Activated gamma-delta T cell treated with Interleukin-2 at 50 U/mL for 16 hours (primary cell): ENCODE data around the gene EFNA4.

Experiments
- DNase-seq: peaks from one replicate; pipeline ENCODE4 v3.0.0-alpha.2; 2020

The EFNA4 gene

DNA sequence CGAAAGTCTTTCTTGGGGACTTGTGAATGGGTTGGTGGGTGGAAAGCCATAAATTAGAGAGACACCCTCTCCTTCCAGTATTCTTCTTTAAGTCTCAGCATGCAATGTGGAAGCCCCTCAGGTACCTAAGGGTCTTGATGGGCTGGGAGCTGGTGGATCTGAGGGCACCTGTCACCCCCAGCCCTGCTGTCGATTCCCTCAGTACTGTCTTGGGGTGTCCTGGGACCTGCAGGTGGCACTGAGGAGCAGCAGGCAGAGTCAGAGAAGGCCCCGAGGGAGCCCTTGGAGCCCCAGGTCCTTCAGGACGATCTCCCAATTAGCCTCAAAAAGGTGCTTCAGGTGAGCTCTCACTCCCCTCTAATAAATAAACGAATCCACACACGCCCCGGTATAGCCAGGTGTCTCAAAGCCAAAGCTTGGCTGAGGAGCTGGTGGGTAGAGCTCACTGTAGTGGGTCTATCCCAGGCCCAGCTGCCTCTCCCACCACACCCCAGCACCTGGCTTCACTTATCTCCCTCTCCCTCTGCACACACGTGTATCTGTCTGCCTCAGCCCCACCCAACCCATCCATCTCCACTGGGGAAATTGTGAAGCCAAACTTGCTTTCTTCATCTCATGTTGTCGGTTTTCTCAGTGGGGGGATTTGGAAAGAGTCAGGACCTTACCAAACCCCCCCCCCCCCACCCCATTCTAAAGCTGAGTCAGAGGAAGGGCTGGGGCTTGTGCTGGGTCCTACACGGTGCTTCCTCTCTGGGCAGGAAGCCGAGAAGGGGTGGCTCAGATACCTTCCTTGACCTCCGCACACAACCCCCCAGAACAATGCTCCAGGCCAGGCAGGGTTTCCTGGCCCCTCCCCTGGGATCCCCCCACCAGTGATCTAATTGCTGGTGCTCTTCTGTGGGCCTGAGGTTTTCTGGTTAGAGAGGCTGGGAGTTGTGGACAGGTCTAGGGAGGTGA is 10.8 kb upstream of the EFNA4 start:
- no peak for DNase-seq

DNA sequence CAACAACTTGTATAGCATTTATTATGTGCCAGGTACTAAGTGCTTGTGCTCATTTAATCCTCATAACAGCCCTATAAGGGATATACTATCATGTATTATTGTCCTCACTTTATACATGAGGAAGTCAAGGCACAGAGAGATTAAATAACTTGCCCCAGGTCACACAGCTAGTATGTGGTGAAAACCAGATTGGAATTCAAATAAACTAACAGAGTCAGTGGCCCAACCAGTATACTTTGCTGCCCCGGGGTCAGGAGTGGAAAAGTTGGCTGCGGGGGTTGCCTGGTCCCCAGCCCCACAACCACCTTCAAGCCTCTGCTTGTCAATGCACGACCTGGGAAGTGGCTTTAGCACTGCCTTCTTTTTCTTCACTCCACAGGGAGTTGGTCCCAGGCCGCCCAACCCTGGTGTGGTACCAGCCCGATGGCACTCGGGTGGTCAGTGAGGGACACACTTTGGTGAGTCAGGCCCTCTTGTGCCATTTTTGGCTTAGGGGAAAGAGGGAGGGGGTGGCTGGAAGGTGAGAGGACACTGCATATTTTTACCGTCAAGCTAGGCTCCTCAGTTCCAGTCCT is 9.9 kb upstream of the EFNA4 start:
- no peak for DNase-seq

DNA sequence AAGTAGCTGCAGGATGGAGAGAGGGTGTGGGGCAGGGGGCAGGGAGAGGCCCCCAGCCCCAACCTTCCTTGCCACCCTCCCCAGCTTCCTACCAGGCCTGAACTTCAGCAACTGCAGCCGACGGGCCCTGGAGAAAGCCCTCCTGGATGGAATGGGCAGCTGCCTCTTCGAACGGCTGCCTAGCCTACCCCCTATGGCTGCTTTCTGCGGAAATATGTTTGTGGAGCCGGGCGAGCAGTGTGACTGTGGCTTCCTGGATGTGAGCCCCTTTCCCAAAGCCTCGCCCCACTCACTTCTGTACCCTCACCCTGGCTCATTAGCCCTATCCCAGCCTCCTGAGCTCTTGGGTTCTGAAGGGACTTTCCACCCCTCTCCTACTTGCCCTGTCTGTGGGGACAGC is 6.4 kb upstream of the EFNA4 start:
- no peak for DNase-seq

DNA sequence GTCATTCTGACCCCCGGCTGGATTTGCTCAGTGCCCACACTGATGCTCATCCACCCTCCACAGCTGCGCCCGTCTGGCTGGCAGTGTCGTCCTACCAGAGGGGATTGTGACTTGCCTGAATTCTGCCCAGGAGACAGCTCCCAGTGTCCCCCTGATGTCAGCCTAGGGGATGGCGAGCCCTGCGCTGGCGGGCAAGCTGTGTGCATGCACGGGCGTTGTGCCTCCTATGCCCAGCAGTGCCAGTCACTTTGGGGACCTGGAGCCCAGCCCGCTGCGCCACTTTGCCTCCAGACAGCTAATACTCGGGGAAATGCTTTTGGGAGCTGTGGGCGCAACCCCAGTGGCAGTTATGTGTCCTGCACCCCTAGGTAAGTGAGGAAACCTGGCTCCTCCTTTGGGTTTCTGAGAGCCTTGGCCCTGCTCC is 5.7 kb upstream of the EFNA4 start:
- DNase-seq = no peak

DNA sequence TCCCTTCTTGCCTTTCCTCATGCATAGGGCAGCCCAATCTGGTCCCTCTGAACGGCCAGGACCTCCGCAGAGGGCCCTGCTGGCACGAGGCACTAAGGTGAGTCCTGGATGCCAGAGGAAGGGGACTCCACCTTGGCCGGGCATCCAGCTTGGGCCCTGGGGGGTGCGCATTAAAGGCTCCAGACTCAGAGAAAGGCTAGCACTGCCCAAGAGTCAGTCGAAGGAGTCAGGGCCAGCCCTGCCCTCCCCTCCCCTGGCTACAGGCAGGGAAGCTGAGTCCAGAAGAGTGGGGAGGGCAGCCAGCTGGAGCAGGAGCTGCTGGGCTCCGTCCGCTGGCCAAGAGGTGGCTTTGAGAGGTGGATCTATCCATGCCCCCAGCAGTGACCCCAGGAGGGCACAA is 2.8 kb upstream of the EFNA4 start:
- no peak for DNase-seq

DNA sequence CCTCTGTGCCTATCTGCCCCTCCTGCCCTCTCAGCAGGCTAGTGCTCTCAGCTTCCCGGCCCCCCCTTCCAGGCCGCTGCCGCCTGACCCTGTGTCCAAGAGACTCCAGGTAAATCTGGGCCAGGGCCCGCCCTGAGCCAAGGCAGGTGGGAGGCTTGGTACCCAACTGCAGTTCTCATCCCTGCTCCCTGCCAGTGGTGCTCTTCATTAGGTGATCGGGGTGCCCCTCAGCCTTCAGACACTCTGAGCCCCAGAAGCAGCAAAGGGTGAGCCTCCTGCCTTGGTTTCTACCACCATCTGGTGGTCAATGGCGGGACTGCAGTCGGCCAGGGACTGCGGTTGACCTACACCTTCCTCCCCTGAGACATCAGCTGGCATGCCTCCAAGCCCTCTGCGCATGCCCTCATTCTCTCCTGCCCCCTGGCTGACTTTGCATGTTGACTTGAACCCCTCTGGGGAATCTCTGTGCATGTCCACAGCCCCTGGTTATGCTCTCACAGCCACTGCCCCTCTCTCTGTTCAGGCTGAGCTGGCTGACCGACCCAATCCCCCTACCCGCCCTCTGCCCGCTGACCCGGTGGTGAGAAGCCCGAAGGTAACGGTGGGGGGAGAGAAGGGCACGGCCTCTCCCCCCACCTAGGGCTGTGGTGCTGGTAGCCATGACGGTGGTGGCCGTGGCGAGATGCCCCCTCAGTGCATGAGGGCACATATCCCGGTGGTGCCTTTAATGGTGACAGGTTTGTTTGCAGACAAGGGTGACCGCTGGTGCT is 2.0 kb upstream of the EFNA4 start:
- DNase-seq = peak; percentile 97

DNA sequence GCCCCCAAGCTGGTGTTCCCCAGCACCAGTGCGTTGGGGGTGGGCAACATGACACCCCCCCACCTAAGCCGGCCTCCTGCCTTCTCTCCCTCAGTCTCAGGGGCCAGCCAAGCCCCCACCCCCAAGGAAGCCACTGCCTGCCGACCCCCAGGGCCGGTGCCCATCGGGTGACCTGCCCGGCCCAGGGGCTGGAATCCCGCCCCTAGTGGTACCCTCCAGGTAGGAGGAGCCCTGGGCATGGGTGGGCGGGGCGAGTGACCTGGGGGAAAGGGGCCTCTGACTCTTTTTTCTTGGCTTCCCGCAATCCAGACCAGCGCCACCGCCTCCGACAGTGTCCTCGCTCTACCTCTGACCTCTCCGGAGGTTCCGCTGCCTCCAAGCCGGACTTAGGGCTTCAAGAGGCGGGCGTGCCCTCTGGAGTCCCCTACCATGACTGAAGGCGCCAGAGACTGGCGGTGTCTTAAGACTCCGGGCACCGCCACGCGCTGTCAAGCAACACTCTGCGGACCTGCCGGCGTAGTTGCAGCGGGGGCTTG is 1.3 kb upstream of the EFNA4 start:
- DNase-seq = no peak

DNA sequence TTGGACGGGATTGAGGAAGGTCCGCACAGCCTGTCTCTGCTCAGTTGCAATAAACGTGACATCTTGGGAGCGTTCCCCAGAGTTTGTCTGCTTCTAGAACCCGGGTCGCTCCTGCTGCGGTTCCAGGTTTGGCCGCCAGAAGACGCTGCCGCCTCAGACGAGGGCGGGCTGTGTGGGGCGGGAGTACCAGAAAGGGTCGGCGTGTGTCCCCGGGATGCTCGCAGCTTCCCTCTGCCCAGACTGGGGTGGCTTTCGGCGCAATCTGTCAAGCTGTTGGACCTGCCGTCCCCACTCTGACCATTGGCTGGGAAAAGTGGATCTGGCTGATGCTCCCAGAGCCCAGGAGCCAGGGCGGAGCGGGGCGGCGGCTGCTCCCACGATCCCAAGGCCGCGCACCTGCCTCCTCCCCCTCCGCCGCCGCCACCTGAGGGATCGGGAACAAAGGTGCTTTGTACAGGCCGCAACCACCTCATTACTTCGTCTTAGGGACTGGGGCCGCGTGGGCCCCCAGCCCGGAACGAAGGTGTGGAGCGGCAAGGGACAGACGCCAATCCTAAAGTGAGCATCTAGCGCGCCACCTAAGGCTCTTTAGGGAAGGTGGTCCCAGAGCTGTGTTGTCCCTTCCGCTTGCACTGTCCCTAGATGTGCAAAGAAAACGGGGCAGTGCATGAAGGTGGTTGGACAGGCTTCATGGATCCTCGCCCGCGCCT is 683 bp upstream of the EFNA4 start:
- peak; percentile 61 for DNase-seq

DNA sequence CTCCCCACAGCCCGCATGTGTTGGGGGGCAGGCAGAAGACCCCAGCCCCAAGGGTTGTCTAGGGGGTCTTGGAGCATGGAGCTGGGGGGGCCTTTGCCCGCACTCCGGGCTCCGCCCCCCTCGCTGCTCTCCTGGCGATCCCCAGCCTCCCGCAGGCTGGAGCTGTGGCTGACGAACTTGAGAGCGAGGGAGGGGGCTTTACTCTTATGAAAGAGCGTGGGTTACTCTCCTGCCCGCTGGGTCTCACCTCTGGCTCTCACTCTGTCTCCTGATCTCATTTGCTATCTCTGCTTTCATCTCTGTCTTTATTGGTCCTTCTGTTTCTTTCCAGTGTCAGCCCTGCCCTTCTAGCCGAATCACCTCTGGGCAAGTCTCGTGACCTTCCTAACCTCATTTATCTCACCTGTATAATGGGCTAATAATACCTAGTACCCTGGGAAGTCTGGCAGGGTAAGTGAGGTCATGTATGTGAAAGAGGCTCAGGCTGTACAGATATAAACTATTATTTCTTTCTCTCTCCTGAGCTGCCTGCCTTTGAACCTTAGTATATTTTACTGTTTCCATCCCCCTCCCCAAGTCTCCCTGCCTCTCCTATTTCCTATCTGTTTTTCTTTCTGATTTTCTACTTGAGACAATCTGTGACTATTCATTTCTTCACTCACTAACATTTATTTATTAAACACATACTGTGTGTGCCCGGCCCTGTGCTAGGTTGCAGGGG is 731 bp downstream of the EFNA4 start:
- no peak for DNase-seq

DNA sequence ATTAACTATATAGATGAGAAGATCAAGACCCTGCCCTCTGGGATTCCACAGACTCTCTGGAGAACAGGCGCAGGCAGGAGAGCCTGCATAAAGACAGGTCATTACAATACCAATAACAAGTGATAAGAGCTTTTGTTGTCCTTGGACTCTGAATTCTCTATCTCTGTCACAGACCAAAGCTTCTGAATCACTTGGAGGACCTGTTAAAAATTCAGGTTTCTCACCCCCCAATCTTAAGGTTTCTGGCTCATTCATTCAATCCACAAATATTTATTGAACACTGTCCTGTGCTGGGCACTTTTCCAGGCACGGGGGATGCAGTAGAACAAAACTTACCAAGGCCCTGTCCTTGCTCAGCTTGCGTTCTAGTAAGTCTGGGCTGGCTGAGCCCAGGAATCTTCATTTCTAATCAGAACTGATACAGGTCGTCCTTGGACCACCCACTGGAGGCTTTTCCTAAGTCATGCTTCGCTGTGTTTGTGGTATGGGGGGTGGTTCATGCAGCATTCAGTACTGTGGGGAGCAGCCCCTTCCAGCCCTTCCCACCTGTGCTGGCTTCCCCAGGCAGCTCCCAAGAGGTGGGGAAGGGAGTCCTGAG is 1.4 kb downstream of the EFNA4 start:
- no peak for DNase-seq

DNA sequence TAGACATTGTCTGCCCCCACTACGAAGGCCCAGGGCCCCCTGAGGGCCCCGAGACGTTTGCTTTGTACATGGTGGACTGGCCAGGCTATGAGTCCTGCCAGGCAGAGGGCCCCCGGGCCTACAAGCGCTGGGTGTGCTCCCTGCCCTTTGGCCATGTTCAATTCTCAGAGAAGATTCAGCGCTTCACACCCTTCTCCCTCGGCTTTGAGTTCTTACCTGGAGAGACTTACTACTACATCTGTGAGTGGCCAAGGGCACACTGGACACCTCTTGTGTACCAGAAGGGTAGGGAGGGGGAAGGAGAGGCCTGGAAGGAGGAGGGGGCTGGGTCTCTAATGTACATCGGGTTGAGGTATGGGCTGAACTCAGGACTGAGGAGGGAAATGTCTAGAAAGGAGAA is 3.2 kb downstream of the EFNA4 start:
- DNase-seq = no peak

DNA sequence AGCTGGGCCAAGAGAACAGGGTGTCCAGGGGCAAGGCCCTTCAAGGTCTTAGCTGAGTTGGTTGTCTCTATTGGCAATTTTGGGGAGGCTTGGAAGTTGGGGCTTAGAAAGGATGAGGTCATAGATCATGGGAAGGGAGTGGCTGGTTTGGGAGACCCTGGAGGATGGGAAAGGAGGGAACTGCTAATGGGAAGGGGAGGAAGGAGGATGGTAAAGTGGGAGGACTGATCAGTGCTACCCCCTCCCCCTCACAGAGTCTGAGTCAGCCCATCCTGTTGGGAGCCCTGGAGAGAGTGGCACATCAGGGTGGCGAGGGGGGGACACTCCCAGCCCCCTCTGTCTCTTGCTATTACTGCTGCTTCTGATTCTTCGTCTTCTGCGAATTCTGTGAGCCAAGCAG is 5.1 kb downstream of the EFNA4 start:
- DNase-seq = no peak

DNA sequence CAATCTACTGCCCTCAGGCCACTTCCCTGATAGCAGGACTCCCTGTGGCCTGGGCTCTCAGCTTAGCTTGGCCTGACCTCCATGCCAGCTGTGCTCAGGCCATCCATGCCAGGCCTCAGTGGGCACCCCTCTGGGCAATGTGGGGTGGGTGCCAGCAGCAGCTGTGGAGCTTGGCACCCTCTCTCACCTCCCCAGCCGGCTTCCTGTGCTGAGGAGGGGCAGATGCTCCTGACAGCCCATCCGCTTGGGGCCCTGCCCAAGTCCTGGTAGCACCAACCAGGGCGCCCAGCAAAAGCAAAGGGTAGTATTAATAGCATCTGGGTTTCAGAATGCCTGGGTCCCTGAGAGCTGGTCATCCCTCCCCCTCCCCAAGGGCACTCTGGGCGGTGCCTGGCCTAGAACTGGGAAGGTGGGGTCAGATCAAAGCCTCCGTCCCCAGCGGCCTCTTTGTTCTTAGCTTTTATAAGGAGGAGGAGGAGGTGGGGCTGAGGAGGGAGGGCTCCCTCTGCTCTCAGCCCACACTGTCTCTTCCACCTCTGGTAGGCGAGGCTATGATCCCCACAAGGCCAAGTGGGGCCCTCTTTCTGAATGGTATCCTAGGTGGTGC is 6.1 kb downstream of the EFNA4 start:
- no peak for DNase-seq

DNA sequence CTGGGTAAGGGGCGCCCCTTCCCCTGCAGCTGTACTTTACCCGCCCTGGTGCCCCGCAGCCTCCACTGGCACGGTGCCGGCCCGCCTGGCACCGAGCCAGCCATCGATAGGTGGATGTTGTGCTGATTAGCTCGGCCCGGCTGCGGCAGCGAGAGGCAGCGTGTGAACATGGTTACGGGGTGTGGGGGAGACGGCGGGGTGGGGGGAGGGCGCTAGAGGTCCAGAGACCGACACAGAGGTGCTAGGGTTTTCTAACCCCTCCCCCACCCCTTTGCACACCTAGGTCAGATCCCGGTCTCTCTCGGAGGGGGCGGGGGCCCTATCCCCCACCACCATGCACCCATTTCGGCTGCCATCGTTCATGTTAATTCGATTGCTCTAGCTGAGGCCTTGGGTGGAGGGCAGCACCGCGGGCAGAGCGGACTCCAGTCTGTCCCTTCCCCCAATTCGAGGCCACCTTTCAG is 6.7 kb downstream of the EFNA4 start:
- no peak for DNase-seq

DNA sequence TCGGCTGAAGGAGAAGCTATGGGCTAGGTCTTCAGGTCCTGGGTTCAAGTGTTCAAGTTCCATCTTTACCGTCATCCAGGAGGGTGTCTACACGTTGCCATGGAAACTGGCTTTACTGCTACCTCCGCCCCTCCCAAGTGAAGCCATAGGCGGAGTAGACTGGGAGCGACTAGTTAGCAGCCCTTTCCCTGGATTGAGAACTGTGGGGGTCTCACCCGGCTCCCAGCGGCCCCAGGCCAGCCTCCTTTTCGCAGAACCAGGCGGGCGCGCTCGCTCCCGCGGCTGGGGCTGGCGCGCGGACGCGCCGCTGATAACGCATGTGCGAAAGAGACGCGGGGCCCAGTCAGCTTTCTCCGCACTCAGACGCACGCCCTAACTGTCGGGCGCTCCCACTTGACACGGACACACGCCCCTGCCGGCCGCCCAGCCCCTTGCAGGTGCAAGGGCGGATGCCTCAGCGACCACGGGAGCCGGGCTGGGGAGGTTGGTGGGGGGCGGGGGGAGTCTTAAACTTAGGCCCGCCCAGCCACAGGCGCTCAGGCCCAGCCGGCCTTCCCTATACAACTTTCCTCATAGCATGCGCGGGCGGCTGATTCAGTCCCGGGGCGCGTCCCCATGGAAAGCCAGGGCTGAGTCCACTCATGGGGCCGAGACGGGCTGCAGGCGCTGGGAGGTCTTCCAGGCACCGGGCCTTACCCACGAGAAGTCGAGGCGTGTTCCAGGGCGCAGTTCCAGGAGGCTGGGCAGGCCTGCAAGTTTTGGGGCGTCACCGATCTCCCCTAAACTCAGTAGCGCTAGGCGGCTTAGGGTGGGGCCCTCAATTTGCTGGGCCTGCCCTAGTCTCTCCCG is 7.4 kb downstream of the EFNA4 start:
- DNase-seq = peak; percentile 76

DNA sequence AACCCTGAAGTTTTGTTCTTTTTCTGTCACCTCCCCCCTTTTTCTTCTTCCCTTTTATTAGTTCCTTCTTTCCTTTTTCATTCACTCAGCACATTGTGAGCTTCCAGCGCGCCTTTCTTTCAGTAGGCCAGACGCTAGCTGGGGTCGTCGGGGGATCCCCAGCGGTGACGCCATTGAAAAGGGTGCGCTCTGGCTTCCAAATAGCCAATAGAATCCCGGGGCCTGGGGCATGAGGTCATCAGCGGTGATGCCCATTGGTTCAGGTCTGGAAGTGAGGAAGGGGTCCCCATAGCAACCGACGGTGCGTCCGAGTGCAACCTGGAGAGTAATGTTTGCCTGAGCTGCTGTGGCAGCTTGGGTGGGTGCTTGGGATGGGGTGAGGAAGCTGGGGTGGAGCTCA is 8.2 kb downstream of the EFNA4 start:
- DNase-seq = no peak

DNA sequence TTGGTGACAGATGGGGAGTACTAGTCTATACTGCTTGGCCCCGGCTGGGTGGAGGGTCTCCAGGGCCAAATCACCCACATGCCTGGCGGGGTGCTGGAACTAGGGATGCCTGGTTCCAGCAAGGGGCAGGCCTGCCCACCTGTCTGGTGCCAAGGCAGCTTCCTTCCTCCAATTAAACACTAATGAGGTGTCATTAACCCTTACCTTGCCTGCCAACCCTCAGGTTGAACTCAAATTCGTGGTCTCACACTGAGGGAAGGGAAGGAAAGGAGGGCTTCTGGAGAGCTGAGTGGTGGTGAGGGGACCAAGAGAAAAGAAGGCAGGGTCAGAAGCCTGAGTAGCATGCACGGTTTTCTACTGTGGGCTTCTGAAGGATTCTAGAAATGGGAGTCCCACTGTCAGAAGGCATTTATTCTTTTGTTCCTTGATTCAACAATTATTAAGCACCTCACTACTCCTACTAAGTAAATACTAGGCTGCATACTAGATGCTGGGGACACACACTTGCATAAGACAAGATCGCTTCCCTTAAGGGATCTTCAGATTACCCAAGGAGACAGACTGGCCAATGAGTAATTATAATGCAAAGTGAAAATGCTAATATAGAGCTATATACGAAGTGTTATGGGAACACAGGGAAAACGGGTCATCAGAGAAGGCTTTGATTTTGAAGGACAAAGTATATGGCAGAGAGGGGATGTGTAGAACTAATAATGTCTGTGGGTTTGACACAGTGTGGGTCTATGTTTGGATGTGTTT is 9.2 kb downstream of the EFNA4 start:
- DNase-seq = no peak

DNA sequence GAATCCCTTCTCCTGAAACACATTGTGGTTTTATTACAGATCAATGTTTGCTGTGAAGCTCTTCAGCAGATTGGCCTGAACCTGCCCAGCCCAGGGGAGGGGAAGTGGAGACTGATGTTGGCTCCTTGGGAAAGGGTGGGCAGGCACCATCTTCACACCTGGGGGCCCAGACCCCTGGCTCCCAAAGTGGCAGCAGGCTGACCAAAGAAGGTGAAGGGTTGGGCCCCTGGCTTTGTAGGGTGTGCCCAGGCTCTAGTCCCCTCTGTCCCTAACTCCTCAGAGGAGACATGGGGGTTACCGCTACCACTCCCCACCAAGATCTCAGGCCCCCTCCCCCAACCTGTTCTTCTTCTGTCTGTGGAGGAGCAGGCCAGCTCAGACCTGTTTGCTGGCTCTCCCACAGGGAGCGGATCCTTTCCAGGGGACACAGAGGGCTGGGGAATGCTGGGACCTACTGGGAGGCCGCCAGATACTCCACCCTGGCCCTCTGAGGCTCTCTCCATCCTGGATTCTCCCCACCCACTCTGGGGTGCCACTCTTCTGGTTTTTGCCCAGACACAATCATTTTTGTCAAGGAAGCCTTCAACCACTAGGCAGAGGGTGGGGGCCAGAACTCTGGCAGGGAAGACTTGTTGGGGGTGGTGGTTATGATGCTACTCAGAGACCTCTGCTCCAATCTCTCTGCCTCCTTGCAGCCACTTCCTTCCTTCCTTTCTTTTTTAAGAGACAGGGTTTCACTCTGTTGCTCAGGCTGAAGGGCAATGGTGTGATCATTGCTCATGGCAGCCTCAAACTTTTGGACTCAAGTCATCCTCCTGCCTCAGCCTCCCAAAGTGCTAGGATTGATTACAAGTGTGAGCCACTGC is 10.1 kb downstream of the EFNA4 start:
- DNase-seq = no peak
